Spinal cord (tissue), 10 donors: Measurements from ENCODE around the gene DISP3. TPM values are rescaled to one million over a fixed set of nuclear protein-coding genes. Genes with fewer than 3 reads are reported as not detected.

Experiments used
- DNase-seq, 6 donors: peaks; one replicate each; pipeline versions ENCODE4 v3.0.0 to v3.0.0-alpha.2; 2013 to 2015; ENCODE audit warnings: low spot score in 6 of 6, low read depth in 4 of 6
- H3K27ac ChIP-seq: one replicate; pipeline ENCODE4 v1.5.1; 2013; ENCODE audit warnings: low read depth, low read length, control low read depth
- H3K27me3 ChIP-seq: one replicate; pipeline ENCODE4 v1.6.1; 2013; ENCODE audit warnings: low read length; ENCODE audit not compliant: control insufficient read depth, insufficient read depth
- H3K36me3 ChIP-seq: one replicate; pipeline ENCODE4 v1.6.1; 2013; ENCODE audit warnings: low read length; ENCODE audit not compliant: control insufficient read depth, insufficient read depth
- H3K4me1 ChIP-seq: one replicate; pipeline ENCODE4 v1.6.1; 2013; ENCODE audit warnings: low read length; ENCODE audit not compliant: control insufficient read depth, insufficient read depth
- H3K4me3 ChIP-seq: one replicate; pipeline ENCODE4 v1.5.1; 2013; ENCODE audit warnings: low read depth, low read length, control low read depth
- H3K9me3 ChIP-seq: one replicate; pipeline ENCODE4 v1.6.1; 2013; ENCODE audit warnings: low read length; ENCODE audit not compliant: control insufficient read depth, insufficient read depth
- WGBS: methylation state at CpG from one replicate; pipeline ENCODE4 v1.1.5; 2013; ENCODE audit warnings: missing lambda C conversion rate; ENCODE audit not compliant: insufficient coverage; 5-methylcytosine and 5-hydroxymethylcytosine counted together
- polyA plus RNA-seq, 2 donors: library from polyadenylated mRNA; unstranded; fragments of 120-200 nt; gene quantifications; one replicate each; pipeline ENCODE4 v1.2.1, GENCODE V29; 2013; ENCODE audit not compliant: insufficient read length in 2 of 2
- total RNA-seq, 2 donors: library from RNA; depleted of rRNA in 1 of 2; stranded (reverse); fragments of 120-200 nt in 1 of 2; fragments of >200 nt in 1 of 2; gene quantifications; one replicate each; pipeline versions ENCODE4 v1.2.3 to v1.2.4, GENCODE V29; 2013 to 2014
- donor health status: healthy.

The DISP3 gene
- total and polyA plus RNA-seq, 4 donors: 7.4 to 29.3 (median 18.4) TPM

DNA sequence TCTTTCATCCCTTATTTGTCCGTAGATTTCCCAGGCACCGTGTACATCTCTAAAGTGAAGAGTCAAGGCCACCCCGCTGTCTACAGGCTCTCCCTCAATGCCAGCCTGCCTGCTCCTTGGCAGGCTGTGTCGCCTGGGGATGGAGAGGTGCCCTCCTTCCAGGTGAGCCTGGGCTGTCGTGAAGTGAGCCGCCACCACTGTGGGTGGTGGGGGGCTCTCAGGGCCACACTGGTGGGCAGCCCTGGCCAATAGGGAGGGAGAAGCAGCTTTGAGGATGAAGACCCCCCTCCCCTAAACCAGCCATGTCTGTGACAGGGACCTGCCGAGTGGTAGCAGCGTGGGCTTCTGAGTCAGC lies 46.2 kb downstream of the DISP3 start:
- Histone ChIP-seq H3K4me3 (no peak overlapping the region), H3K27me3 (no peaks in the 10 kb centered on the region), H3K36me3 (peaks cover 99% of the 10 kb centered on the region), H3K9me3 (no peaks in the 10 kb centered on the region), H3K27ac (no peak overlapping the region), H3K4me1 (no peaks in the 10 kb centered on the region)
- 95% methylated on average over 4 of the region's 8 CpGs for WGBS
- DNase-seq: no peak

GRCh38 chr1:11525516-11525915 lies 46.6 kb downstream of the DISP3 start:
- WGBS: 96% methylated on average over 5 of the region's 7 CpGs
- Histone ChIP-seq H3K36me3 (peaks cover 99% of the 10 kb centered on the region), H3K27me3 (no peaks in the 10 kb centered on the region), H3K4me1 (no peaks in the 10 kb centered on the region), H3K27ac (no peak overlapping the region), H3K9me3 (no peaks in the 10 kb centered on the region), H3K4me3 (no peak overlapping the region)
- no peak for DNase-seq

DNA sequence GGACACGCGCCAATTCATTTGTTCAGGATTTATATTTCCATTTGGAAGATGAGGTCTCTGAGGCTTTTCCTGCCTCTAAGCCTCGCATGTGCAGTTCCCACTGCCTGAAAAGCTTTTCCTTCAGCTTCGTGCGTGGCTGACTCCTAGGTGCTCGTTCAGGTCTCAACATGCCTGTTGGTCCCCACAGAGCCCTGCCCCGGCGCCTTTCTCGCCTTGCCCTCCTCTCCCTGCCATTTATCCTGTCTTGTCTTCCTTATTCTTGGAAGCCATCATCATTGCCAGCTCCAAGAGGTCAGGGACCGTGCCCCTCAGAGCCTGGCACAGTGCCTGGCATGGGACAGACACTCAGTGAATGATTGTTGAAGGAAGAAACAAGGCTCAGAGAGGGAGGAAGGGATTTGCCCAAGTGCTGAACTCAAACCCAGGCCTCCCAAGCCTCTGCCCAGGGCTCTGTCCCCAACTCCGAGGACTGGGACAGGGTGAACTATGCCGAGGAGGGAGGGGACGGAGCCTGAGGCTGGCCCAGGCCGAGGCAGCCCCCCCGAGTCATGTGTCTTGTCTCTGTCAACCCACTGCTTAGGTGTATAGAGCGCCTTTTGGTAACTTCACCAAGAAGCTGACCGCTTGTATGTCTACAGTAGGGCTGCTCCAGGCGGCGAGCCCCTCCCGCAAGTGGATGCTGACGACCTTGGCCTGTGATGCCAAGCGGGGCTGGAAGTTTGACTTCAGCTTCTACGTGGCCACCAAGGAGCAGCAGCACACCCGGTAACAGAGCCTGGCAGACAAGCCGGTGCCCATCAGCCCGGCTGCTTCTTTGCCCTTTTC lies 47.3 kb downstream of the DISP3 start:
- Histone ChIP-seq H3K4me1 (no peaks in the 10 kb centered on the region), H3K9me3 (no peaks in the 10 kb centered on the region), H3K4me3 (no peak overlapping the region), H3K27me3 (no peaks in the 10 kb centered on the region), H3K27ac (no peak overlapping the region), H3K36me3 (peaks cover 99% of the 10 kb centered on the region)
- no peak for DNase-seq
- 81% methylated on average over 25 of the region's 26 CpGs for WGBS

GRCh38 chr1:11527541-11528452 lies 48.8 kb downstream of the DISP3 start:
- H3K27me3 ChIP-seq: no peaks in the 10 kb centered on the region
- H3K36me3 ChIP-seq: peaks cover 99% of the 10 kb centered on the region
- no peaks in the 10 kb centered on the region for H3K4me1 ChIP-seq
- H3K4me3 ChIP-seq: no peak overlapping the region
- 90% methylated on average over 9 of the region's 13 CpGs for WGBS
- no peak overlapping the region for H3K27ac ChIP-seq
- DNase-seq: no peak
- no peaks in the 10 kb centered on the region for H3K9me3 ChIP-seq

GRCh38 chr1:11528611-11529261 lies 49.8 kb downstream of the DISP3 start:
- Histone ChIP-seq H3K4me3 (no peak overlapping the region), H3K36me3 (peaks cover 98% of the 10 kb centered on the region), H3K27me3 (no peaks in the 10 kb centered on the region), H3K27ac (no peak overlapping the region), H3K4me1 (no peaks in the 10 kb centered on the region), H3K9me3 (no peaks in the 10 kb centered on the region)
- WGBS: 91% methylated on average over 13 of the region's 13 CpGs
- DNase-seq: no peak

- H3K4me1 ChIP-seq: no peaks in the 10 kb centered on the region
- DNase-seq: no peak
- peaks cover 97% of the 10 kb centered on the region for H3K36me3 ChIP-seq
- no peak overlapping the region for H3K4me3 ChIP-seq
- H3K27ac ChIP-seq: no peak overlapping the region
- no peaks in the 10 kb centered on the region for H3K9me3 ChIP-seq
- 92% methylated on average over 10 of the region's 10 CpGs for WGBS
- H3K27me3 ChIP-seq: no peaks in the 10 kb centered on the region
These were observed 50.4 kb downstream of the DISP3 start for GRCh38 chr1:11529330-11529729.

GRCh38 chr1:11529763-11530730 lies 51.1 kb downstream of the DISP3 start:
- DNase-seq: no peak
- peaks cover 97% of the 10 kb centered on the region for H3K36me3 ChIP-seq
- H3K27me3 ChIP-seq: no peaks in the 10 kb centered on the region
- no peak overlapping the region for H3K4me3 ChIP-seq
- WGBS: 87% methylated on average over 32 of the region's 34 CpGs
- no peaks in the 10 kb centered on the region for H3K4me1 ChIP-seq
- no peak overlapping the region for H3K27ac ChIP-seq
- no peaks in the 10 kb centered on the region for H3K9me3 ChIP-seq

GRCh38 chr1:11530731-11531311 lies 51.9 kb downstream of the DISP3 start:
- 92% methylated on average over 14 of the region's 15 CpGs for WGBS
- DNase-seq: no peak
- no peaks in the 10 kb centered on the region for H3K27me3 ChIP-seq
- H3K27ac ChIP-seq: no peak overlapping the region
- H3K9me3 ChIP-seq: no peaks in the 10 kb centered on the region
- peaks cover 97% of the 10 kb centered on the region for H3K36me3 ChIP-seq
- H3K4me3 ChIP-seq: no peak overlapping the region
- H3K4me1 ChIP-seq: no peaks in the 10 kb centered on the region
